ENCODE data around the gene IL1RAPL1. TPM values are rescaled to one million over a fixed set of nuclear protein-coding genes. Genes with fewer than 3 reads are reported as not detected.

Gene IL1RAPL1
- total RNA-seq, 1 donor from 2014 or later: 0.66 TPM

DNA sequence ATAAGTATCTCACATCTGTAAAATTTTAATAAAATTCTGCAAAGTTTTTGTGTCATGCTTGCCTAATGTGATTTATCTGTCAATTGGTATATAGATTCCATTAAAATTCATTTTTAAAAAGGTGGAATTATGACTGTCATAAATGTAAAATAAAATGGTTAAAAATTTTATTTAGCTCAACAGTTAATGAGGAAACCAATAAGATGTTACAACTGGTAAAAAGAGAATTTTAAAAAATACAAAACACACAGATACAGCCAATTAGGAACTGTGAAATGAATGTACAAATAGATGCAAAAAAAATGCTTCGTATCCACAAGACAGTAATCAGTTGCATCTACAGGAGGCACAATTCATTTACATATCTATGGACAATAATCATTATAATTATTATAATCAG lies 297.6 kb downstream of the IL1RAPL1 start:
- Mint-ChIP-seq H3K27me3 (ENCODE audit: unreplicated experiment) (no peaks in the 10 kb centered on the region), H3K27ac (ENCODE audit: unreplicated experiment) (no peak overlapping the region), H3K36me3 (ENCODE audit: unreplicated experiment) (no peaks in the 10 kb centered on the region), H3K4me3 (ENCODE audit: unreplicated experiment) (no peak overlapping the region), H3K9me3 (ENCODE audit: unreplicated experiment) (no peaks in the 10 kb centered on the region), H3K4me1 (ENCODE audit: low read depth, unreplicated experiment) (no peaks in the 10 kb centered on the region)
- DNase-seq: no peak
- TF ChIP-seq, protein P1, sequence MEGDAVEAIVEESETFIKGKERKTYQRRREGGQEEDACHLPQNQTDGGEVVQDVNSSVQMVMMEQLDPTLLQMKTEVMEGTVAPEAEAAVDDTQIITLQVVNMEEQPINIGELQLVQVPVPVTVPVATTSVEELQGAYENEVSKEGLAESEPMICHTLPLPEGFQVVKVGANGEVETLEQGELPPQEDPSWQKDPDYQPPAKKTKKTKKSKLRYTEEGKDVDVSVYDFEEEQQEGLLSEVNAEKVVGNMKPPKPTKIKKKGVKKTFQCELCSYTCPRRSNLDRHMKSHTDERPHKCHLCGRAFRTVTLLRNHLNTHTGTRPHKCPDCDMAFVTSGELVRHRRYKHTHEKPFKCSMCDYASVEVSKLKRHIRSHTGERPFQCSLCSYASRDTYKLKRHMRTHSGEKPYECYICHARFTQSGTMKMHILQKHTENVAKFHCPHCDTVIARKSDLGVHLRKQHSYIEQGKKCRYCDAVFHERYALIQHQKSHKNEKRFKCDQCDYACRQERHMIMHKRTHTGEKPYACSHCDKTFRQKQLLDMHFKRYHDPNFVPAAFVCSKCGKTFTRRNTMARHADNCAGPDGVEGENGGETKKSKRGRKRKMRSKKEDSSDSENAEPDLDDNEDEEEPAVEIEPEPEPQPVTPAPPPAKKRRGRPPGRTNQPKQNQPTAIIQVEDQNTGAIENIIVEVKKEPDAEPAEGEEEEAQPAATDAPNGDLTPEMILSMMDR (IDR thresholded peaks at IDR 0.05; ENCODE audit: partially characterized antibody, unreplicated experiment): no peak

DNA sequence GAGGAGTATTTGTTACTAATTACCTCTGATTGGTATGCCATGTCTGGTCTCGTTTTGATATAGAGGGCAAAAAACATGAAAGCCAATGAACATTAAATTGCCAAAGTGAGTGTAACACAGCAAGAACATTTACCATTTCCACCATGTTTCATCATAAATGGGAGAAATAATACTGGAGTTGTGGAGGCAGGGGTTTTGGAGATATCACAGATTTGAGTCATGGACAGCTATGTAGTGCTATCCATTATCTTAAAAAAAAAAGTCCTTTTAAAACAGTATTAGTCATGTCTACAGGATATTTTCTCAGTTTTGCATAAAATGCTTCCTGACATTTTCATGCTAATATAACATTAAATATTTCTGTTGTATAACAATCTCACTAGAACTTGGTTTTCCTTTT lies 301.2 kb downstream of the IL1RAPL1 start:
- DNase-seq: no peak
- Mint-ChIP-seq H3K27me3 (ENCODE audit: unreplicated experiment) (no peaks in the 10 kb centered on the region), H3K27ac (ENCODE audit: unreplicated experiment) (no peak overlapping the region), H3K4me3 (ENCODE audit: unreplicated experiment) (no peak overlapping the region), H3K36me3 (ENCODE audit: unreplicated experiment) (no peaks in the 10 kb centered on the region), H3K4me1 (ENCODE audit: low read depth, unreplicated experiment) (no peaks in the 10 kb centered on the region), H3K9me3 (ENCODE audit: unreplicated experiment) (no peaks in the 10 kb centered on the region)
- TF ChIP-seq, protein P1 (IDR thresholded peaks at IDR 0.05; ENCODE audit: partially characterized antibody, unreplicated experiment): no peak

DNA sequence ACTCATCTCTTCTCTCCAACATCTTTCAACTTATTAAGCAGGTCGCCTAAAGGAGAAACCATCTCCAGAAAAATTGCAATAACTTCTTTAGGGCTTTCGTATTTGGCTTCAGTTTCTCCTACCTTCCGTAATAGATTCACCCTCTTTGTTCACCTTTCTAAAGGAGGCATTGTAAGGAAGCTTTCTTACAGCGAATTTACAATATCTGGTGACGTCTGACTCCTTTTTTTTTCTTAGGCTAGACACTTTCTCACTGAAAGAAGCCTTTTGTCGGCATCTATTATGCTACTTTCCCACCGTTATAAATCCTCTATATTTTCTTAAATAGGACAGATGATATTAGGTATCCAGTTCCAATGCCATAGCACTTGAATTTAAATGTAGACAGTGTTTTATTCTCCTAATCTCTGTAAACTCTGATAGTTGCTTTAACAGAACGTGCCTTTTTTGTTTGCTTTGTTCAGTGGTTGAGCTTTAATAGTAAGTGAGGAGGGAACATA lies 302.4 kb downstream of the IL1RAPL1 start:
- Mint-ChIP-seq H3K4me3 (ENCODE audit: unreplicated experiment) (no peak overlapping the region), H3K36me3 (ENCODE audit: unreplicated experiment) (no peaks in the 10 kb centered on the region), H3K9me3 (ENCODE audit: unreplicated experiment) (no peaks in the 10 kb centered on the region), H3K27me3 (ENCODE audit: unreplicated experiment) (no peaks in the 10 kb centered on the region), H3K27ac (ENCODE audit: unreplicated experiment) (no peak overlapping the region), H3K4me1 (ENCODE audit: low read depth, unreplicated experiment) (no peaks in the 10 kb centered on the region)
- DNase-seq: no peak
- TF ChIP-seq, protein P1 (IDR thresholded peaks at IDR 0.05; ENCODE audit: partially characterized antibody, unreplicated experiment): no peak

DNA sequence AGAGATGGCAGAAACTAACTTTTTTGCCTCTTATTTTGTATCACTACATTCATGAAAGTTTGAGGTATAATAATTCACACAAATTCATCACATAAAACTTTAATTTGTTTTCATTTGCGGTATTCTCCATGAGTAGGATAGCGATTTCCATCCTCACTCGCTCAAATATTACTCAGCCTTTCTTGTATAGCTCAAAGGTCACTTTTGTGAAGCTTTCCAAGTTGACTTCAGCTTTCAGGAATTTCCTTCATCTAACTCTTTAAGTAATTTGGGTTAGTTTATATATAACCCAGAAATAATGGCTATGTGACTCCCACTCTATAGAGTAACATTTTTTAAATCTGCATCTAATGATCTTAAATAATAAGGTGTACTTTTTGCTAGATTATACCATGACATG lies 314.4 kb downstream of the IL1RAPL1 start:
- no peak for DNase-seq
- Mint-ChIP-seq H3K4me1 (ENCODE audit: low read depth, unreplicated experiment) (no peaks in the 10 kb centered on the region), H3K27ac (ENCODE audit: unreplicated experiment) (no peak overlapping the region), H3K36me3 (ENCODE audit: unreplicated experiment) (no peaks in the 10 kb centered on the region), H3K9me3 (ENCODE audit: unreplicated experiment) (no peaks in the 10 kb centered on the region), H3K4me3 (ENCODE audit: unreplicated experiment) (no peak overlapping the region), H3K27me3 (ENCODE audit: unreplicated experiment) (no peaks in the 10 kb centered on the region)
- TF ChIP-seq, protein P1 (IDR thresholded peaks at IDR 0.05; ENCODE audit: partially characterized antibody, unreplicated experiment): no peak

DNA sequence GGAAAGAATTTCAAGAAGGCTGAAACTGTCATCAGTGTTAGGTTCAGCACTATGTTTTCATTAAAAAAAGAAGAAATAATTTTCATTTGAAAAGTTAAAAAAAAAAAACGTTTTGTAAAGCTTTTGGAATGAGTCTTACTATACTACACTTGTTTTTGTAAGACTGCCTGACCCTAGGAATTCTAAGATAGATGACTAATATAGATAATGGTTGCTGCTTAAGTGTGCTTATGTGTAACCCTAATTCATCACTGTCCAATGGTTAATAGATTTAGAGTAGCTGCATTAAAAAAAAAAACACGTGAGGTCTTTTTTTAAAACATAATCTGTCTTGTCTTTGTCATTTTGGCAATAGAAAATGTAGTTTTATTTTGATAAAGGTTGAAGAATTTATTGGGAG lies 323.2 kb downstream of the IL1RAPL1 start:
- Mint-ChIP-seq H3K4me3 (ENCODE audit: unreplicated experiment) (no peak overlapping the region), H3K9me3 (ENCODE audit: unreplicated experiment) (no peaks in the 10 kb centered on the region), H3K4me1 (ENCODE audit: low read depth, unreplicated experiment) (no peaks in the 10 kb centered on the region), H3K36me3 (ENCODE audit: unreplicated experiment) (no peaks in the 10 kb centered on the region), H3K27me3 (ENCODE audit: unreplicated experiment) (no peaks in the 10 kb centered on the region), H3K27ac (ENCODE audit: unreplicated experiment) (no peak overlapping the region)
- DNase-seq: no peak
- TF ChIP-seq, protein P1 (IDR thresholded peaks at IDR 0.05; ENCODE audit: partially characterized antibody, unreplicated experiment): no peak

Data from glutamatergic neuron (in vitro differentiated cells).